GM19452 (cell line): ENCODE measurements around the gene ANKRD34A.
A peak's percentile ranks its signal among the peaks of the same experiment; 100 is the strongest.

ENCODE experiments used
- ATAC-seq: cut with Tn5 transposase; IDR thresholded peaks from one replicate; pipeline ENCODE4 v1.9.1; 2021; ENCODE audit not compliant: unreplicated experiment

Gene ANKRD34A

DNA sequence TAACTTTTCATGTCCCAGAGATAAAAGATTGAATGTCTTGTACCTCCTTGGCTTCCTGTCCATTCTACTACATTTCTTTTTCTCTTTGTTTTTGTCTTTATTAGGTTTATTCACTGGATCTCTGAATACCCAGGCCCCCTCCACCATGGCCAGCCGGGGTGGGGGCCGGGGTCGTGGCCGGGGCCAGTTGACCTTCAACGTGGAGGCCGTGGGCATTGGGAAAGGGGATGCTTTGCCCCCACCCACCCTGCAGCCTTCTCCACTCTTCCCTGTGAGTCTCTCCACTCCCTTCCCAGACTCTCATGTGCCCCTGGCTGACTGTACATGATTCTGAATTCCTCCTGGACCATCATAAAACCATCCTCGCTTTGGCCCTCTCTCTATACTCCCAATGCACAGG, 10.3 kb upstream of the ANKRD34A start:
- ATAC-seq, result no peak

- no peak for ATAC-seq
Observed at GRCh38 chr1:145972580-145972979, 8.2 kb upstream of the ANKRD34A start.

GRCh38 chr1:145967288-145967687, 2.9 kb upstream of the ANKRD34A start:
- no peak for ATAC-seq

GRCh38 chr1:145965119-145965744, 857 bp upstream of the ANKRD34A start:
- no peak for ATAC-seq

DNA sequence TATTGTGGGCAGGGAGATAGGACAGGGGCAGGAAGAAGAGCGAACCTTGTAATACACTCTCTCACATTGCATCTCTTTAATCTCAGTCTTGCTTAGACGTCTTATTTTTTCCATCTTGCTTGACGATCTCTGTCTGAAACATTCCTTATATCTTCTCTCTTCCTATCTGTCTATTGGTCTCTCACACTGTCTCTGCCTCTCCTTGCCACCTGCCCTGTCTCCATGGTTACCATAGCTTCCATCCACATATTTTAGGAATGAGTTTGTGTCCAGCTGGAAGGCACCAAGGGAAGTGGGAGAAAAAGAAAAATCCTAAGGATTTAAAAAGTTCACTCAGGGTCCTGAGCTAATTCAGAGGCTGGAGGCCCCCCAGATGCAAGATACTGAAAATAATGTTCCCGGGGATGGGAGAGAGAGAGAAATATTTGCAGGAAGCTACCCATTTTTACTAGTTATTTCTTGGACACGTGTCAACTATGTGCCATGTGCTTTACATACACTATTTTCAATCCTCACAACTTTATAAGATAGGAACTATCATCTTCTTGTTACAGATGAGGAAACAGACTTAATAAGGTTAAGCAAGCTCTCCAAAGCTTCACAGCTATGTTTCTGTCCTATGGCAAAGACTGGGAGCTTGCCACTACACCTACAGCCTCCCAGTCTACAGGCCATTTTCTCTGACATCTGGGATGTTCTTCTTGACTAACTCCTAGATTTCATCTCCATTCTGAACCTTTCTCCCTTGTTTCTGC, 933 bp downstream of the ANKRD34A start:
- ATAC-seq, result no peak

DNA sequence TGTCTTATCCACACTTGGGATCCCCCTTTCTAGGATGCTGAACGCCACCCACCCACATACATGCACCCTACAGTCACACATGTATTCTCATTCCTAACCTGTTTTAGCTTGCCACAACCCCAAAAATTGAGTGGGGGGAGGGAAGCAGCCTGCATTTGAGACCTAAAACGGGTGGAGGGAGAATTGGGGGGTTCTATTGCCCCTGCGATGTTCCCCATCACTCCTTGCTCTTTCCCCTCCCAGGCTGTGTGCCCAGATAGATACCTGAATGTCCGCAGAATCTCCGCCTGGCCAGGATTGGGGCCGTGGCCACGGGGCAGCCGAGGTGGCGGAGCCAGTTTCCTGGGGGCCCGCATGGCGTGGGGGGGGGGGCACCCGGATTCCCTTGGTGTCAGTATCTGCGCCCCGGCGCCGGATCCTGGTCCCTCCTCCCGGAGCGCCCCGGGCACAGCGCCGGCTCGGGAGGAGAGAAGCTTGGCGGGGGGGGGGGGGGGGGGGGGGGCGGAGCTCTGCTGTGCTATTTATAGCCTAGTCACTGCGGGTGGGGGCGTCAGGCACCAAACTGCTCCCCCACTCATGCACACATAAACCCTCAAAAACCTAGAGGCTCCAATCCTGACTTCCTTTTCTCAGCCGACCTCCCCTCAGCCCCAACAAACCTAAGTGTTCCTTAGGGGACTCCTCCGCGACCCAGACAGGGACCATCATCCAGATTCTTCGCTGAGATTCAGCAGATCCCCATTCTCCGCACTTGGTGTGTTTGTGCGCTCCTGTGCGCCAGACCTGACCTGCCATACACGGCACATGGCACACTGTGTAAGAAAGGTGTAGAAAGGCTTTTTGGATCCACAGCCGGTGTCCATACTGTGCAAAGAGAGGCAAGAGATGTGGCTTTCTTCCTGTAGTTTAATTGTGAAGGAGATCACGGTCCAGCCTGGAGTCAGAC, 1.9 kb downstream of the ANKRD34A start:
- ATAC-seq, result no peak

- ATAC-seq, result no peak
Observed at GRCh38 chr1:145961425-145962156, 2.8 kb downstream of the ANKRD34A start.

DNA sequence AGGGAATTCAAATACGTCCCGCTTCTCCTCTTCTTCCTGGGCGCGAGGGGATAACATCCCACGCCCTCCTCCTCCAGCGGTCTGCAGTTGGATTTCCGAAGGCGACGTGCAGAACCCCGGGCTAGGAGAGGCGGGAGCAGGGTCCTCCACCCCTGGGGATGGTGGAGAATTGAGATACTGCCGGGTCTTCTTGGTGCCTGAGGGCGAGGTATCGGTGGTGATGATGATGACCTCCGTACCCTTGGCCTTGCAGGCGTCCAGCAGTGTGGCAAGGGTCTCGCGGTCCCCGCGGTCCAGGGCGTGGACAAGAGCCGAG, 3.3 kb downstream of the ANKRD34A start:
- no peak for ATAC-seq

DNA sequence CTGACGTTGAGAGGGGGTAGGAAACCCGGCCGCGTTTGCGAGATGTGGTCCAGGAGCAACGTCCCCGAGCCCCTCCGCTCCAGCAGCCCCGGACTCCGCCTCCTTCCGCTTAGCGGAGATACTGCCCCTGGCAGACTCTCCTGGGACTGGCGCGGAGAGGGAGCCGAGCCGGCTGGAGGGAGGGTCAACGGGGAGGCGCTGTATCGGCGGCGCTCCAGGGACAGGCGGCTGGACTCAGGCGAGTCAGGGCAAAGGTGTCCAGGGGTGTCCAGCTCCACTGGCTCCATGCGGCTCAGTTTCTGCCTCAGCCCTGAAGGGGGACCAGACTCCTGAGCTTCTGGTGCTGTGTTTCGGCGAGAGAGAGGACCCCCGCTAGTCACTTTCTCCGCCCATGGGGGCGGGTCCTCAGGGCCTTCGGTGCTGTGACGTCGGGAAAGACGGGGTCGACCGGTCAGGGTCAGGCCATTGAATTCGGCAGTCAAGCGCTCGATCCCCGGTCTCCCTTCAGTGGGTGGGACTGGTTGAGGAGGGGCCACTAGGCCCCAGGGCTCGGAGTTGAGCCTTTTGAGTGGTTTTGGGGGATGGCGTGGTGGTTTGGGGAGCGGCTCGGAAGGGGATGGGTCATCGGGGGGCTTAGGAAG, 3.8 kb downstream of the ANKRD34A start:
- ATAC-seq, result no peak

DNA sequence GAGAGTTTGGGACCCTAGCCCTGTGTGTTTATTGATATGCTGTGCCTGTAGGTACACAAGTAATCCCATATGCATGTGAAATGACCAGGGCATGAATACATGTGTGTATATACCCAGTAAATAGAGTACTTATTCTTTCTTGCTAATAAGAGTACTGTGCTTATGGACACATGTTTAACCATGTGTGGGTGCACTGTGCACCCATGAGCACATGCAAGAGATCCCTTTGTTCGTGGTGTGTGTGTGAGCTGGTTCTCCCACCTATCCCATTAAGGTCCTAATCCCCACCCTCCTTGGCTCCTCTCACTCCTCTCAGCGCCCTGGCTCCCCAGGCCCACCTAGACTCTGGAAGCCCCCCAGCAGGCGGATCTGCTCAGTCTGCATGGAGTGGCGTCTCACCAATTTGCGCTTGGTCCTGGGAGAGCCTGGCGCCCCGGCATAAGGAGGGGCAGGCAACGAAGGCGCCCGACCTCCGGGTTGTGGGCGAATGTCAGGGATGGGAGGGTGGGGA, 4.4 kb downstream of the ANKRD34A start:
- ATAC-seq, result no peak

DNA sequence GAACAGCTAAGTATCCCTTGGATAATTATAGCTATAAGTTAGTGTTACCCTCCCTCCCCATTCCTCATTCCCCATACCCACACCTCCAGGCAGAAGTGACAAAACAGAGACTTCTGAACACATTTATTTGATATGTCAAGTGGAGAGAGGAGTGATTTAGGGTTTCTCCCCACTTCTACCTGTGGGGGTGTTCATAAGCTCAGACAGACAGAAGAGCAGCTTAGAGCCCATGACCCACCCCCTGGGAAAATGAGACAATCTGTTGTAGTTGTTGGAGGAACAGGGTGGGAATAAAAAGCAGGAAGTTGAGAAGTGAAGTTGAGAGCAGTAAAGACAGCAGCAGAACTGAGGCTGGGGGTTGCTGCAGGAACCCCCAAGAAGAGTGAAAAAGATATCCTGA, 5.0 kb downstream of the ANKRD34A start:
- no peak for ATAC-seq

- ATAC-seq, result no peak
Observed at GRCh38 chr1:145958734-145959133, 5.6 kb downstream of the ANKRD34A start.

DNA sequence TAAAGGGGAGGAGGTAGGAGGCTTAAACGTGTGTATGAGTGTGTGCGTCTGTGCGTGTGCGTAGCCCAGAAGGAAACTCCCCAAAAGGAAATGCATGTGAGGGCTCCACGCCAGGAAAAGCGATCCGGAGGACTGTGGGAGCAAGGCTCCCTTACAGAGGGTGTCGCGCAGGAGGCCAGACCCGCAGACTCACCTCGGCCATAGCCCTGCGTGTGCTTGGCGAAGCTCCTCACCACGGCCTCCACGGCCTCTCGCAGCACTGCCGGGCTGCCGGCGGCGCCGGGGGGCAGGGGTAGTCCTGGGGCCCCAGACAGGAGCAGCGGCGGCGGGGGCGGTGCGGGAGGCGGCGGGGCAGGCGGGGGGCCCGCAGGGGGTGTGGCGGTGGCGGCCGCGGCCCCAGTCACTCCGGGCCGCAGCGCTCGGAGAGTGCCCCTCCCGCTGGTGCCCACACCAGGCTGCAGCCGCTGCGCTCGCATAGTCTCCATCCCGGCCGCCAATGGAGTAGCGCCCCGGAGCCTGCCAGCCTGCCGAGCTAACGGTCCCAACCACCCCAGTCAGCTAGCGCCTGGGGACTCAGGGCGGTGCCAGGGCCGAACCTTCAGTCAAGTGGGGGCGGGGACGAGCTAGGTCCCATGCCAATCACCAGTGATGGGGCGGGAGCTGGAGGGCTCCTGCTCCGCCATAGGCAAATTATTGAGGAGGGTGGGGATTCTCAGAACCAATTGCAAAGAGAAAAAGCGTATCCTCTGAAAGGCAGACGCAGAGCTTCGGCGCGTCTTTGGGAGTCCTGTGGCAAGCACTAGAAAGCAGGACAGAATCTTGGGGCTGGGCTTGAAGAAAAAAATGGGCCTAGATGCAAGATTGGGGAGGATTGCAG, 6.7 kb downstream of the ANKRD34A start, which contains the start of gene LIX1L:
Gene LIX1L, minus strand, starts transcription at position 575 of the 877 bp plus-strand sequence. Its CDS starts 90 bp downstream, at position 485.
- ATAC-seq, result peak; percentile 84

- ATAC-seq, result no peak
Observed at GRCh38 chr1:145956781-145957442, 7.5 kb downstream of the ANKRD34A start.

- ATAC-seq, result no peak
Observed at GRCh38 chr1:145956361-145956760, 8.0 kb downstream of the ANKRD34A start.

DNA sequence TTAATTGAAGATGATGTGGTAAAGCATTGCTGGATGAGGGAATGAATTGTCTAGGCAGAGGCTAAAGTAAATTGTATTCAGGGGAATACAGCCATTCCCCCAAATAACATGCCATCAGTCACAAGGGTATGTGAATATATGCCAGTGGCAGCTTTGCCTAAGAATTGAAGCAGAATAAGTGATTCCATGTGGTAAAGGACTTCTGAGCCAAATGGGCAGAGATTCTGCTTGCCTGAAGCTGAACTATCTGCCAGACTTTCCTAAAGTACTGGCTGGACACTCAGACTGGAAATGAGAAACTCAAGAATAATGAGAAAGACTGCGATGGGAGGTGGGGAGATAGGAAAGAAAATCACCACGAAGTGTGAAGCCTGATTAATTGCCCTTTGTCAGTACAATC, 8.9 kb downstream of the ANKRD34A start:
- ATAC-seq, result no peak

DNA sequence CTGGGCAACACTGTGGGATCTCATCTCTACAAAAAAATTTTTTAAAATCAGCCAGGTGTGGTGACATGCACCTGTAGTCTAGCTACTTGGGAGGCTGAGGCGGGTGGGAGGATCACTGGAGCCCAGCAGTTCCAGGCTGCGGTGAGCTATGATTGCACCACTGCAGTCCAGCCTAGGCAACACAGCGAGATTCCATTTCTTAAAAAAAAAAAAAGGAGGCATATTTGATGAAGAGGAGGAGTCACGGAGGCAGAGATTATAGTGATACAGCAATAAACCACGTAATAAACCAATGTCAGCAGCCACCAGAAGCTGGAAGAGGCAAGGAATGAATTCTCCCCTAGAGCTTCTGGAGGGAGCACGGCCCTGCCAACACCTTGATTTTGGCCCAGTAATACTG, 10.5 kb downstream of the ANKRD34A start:
- ATAC-seq, result no peak

GRCh38 chr1:145952903-145953302, 11.5 kb downstream of the ANKRD34A start:
- ATAC-seq, result no peak

GRCh38 chr1:145951526-145951925, 12.8 kb downstream of the ANKRD34A start:
- ATAC-seq, result no peak
